Superior temporal gyrus (tissue), 1 donor: ENCODE measurements around the gene SNX17.

Source experiments
- DNase-seq: peaks from one replicate; pipeline ENCODE4 v3.0.0-alpha.2; 2016; ENCODE audit errors: extremely low spot score

SNX17 gene

DNA sequence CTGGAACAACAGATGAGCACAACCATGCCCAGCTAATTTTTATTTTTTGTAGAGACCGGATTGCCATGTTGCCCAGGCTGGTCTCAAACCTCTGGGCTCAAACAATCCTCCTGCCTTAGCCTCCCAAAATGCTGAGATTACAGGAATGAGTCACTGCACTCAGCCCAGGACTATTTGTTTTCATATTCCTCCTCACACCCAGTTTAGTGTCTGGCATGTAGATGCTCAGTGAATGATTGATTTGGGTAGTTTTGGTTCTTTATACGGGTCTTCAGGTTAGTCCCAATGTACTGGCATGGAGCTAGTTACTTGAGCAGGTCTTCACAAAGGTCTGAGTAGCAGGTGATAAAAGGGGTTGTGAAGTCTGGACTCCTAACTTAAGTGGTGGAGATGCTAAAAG, 6.5 kb upstream of the SNX17 start:
- no peak for DNase-seq

DNA sequence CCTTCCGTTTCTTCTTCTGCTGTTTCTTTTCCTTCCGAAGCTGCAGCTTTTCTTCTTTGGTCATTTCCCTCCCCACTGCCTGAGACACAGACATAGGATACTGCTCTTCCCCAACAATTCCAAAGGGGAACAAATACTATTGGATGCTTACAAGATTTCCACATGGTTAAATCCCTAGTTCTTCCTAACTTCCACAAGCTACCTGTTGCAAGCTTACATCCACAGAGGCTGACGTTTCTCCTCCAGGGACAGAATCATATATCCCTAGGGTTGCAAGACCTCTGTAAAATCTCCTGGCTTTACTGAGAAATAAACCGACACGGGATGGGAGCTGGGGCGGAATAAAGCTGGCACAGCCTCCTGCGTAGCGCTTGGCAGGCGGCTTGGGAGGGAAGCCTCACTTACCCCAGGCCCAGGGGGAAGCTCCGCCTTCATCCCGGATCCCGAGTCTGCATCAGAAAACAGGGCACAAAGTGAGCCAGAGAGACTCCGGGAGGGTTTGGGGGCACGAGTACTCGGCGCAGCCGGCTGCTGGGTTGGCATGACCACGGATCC, 868 bp upstream of the SNX17 start:
- DNase-seq, result peak; percentile 18

DNA sequence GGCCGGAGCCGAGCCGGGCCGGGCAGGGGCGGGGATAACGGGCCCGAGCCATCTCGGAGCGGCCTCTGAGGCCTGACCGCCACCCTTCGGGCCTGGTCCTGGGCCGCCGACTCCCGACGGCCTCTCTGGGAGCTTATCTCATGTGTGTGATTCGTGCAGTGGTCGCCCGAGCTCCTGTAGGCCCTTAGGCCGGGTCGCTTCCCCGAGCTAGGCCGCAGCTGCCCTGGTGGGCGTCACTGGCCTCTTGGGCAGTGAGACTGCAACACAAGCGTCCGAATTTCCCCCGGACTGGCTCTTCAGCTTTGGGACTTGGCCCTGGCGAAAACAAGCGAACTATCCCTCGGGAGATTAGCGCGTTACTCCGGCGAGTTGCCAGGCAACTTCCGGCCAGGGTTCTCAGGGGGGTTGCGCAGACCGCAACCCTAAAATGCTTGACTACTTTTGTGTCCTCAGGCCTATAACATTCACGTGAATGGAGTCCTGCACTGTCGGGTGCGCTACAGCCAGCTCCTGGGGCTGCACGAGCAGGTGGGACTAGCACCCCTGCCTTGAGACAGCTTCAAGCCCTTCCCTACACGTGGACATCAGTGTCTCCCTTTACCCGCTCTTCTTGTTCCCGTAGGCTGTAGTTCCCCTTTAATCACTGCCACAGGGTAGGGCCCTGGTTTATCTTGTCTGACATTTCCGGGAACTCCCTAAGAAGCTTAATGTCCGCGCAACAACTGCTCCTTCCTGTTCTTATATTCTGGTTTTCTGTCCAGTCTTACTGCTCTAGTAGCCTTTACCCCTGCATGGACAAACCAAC, 602 bp downstream of the SNX17 start:
- DNase-seq, result peak; percentile 11

DNA sequence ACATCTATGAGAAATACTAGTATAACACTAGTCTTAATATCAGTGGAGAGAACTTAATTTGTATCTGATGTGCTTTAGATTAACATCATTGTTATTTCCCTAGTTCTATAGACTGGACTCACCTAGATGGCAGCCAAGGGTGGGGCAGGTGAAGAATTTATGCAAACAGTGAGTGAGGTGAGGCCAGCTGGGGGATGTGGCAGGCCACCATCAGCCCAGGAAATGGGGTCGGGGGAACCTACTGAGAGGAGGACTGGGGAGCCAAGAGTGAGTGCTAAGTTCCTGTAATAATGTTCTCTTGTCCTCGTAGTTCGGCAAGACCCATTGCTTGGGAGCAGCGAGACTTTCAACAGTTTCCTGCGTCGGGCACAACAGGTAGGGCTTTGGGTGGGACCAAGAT, 2.5 kb downstream of the SNX17 start:
- no peak for DNase-seq

DNA sequence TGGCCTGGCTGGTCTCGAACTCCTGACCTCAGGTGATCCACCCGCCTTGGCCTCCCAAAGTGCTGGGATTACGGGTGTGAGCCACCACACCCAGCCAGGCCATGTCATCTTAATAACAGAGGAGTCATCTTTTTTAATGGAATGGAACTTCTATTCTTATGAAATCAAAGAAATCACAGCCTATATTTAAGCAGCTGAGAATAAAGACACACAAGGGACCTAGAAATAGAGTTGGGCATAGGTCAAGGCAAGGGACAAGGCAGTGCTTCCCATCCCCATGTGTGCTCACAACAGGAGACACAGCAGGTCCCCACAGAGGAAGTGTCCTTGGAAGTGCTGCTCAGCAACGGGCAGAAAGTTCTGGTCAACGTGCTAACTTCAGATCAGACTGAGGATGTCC, 3.2 kb downstream of the SNX17 start:
- DNase-seq, result no peak

DNA sequence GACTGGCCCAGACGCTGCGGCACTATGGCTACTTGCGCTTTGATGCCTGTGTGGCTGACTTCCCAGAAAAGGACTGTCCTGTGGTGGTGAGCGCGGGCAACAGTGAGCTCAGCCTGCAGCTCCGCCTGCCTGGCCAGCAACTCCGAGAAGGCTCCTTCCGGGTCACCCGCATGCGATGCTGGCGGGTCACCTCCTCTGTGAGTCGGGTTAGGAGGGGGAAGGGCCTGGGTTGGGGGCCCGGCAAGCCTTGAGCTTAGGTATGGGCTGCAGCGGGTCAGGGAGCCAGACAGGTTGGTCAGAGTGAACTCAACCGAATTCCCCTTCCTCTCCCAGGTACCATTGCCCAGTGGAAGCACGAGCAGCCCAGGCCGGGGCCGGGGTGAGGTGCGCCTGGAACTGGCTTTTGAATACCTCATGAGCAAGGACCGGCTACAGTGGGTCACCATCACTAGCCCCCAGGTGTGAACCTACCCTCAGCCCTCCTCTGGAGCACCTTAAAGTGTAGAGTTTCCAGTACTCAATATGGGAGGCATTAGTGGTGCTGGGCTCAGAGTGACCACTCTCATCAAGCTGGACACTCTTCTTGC, 5.2 kb downstream of the SNX17 start:
- DNase-seq, result no peak

DNA sequence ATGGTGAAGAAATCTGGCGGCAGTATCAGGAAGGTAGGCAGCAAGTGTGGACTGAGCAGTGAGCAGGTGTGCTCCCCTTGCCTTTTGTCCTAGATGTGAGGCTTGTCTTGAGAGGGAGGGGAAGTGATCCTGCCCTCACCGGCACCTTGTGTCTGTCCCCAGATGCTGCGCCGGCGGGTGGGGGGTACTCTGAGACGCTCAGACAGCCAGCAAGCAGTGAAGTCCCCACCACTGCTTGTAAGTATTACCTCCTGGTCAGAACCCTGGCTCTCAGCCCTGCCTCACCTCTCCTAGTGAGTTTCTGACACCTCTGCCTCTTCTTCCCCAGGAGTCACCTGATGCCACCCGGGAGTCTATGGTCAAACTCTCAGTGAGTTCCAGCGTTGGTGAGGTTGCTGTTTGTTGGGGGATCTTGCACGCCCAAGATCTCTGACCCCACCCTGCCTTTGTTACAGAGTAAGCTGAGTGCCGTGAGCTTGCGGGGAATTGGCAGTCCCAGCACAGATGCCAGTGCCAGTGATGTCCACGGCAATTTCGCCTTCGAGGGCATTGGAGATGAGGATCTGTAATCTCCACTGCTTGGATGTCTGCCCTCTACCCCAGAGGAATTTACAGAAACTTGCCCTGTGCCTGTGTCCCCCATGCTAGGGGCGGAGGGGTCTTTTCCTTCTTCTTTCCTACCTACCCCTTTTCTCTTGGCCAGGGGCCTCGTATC, 5.9 kb downstream of the SNX17 start:
- DNase-seq, result no peak

DNA sequence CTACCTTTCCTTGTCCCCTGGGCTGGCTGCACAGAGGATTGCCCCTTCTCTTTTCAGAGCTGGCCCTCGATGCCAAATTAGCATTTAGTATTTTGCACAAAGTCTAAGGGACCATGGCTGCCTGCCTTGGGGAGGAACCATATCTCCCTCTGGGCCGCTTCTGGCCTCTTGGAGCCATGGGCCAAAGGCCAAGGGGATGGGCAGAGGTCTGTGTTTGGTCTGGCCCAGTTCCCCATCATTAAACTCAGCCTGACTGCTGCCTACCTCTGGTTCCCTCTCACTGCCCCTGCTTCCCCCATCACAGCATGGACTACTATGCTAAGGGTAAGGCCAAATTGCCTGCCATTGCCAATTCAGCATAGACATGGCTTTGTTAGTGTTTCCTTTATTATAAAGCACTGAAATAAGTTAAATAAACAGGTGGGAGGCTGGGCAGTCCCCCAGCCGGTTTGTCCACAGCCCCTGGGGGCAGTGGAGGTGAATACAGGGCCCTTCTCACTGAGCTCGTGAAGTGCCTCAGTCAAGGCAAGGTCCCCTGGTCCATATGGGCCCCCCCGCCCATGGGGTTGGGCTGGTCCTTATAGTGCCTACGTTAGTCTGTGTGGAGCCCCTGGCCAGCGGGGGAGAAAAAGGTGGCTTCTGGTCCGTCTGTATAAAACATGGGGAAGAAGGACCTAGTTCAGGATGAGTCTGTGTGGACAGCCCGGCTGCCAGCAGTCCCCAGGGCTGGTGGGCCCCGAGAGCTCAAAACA, 6.6 kb downstream of the SNX17 start:
- DNase-seq, result no peak

DNA sequence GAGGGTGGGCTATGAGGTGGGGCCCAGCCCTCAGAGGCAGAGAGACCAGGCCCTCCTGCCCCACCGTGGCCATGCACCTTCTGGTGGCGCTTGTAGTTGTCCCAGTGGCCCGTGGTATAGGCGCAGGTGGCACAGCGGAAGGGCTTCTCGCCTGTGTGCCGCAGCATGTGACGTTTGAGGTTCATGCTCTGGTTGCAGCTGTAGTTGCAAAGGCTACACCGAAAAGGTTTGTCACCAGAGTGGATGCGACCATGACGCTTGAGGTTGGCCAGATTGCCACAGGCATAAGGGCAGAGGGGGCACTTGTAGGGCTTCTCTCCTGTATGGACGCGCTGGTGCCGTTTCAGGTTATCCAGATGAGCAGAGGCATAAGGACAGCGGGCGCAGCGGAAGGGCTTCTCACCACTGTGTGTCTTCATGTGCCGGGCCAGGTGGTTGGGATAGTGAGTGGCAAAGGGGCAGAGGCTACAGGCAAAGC, 7.2 kb downstream of the SNX17 start:
- no peak for DNase-seq

DNA sequence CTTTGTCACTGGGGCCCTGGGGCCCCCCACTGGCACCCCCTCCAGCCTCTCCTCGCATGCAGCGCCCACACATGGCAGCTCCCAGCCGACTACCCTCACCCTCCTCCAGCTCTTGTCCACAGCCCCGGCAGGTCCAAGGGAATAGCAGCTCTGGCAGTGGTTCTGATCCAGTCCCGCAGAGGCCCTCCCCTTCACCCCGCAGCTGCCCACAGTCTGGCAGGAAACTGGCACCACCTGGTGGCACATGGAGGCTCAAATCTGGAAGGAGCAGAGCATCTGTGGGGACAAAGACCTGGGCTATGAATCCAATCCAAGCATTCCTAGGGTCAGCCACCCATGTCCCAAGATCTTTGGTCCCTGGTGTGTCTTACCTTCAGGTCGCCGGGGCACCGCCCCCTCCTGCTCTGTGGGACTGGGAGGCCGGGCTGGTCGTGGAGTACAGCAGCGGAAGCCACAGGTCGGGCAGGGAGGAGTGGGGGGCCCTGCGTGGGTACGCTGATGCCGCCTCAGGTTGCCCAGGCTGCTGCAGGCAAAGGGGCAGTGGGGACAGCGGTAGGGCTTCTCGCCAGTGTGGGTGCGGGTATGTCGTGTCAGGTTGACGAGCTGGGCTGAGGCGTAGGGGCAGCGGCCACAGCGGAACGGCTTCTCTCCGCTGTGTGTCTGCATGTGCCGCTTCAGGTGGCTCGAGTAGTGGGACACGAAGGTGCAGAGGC, 7.8 kb downstream of the SNX17 start:
- DNase-seq, result no peak

DNA sequence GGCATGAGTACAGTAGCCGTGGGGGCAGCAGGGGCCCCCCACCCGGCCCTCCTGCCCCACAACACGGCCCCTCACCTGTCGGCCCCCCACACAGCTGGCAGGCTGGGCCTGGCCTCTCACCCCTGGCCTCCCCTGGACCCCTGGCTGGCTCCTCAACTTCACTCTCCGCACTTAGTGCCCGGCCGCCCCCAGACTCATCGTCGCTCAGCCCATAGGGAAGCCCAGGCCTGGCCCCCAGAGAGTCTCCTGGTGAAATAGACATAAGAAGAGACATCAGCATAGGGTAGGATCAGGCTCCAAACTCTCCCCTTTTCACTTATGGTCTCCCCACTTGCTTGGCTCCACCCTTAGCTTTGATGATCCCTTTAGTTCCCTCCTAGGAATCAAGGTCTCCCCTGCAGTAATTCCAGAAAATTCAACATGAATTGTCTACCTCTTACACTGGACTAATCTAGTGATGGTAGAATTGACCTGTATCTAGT, 8.4 kb downstream of the SNX17 start:
- DNase-seq, result no peak

DNA sequence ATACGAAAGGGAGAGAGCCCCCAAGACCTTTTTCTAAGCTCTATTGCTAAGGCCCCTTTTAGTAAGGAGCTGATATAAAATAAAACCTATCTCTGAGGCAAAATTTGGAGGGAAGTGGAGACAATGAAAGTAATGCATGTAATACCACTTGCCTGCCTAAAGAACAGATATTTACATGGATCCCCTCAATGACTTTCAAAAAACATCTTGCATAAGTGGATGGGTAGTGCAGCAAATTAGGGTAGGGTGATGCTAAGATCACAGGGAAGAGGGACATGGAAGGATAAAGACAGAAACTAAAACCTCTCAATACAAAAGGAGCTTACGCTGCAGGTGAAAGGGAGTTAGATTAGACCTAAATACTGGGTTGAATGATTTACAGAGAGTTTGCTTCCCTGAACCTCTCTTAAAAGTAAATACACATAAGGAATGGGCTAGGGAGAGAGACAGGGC, 9.0 kb downstream of the SNX17 start:
- DNase-seq, result peak; percentile 11

DNA sequence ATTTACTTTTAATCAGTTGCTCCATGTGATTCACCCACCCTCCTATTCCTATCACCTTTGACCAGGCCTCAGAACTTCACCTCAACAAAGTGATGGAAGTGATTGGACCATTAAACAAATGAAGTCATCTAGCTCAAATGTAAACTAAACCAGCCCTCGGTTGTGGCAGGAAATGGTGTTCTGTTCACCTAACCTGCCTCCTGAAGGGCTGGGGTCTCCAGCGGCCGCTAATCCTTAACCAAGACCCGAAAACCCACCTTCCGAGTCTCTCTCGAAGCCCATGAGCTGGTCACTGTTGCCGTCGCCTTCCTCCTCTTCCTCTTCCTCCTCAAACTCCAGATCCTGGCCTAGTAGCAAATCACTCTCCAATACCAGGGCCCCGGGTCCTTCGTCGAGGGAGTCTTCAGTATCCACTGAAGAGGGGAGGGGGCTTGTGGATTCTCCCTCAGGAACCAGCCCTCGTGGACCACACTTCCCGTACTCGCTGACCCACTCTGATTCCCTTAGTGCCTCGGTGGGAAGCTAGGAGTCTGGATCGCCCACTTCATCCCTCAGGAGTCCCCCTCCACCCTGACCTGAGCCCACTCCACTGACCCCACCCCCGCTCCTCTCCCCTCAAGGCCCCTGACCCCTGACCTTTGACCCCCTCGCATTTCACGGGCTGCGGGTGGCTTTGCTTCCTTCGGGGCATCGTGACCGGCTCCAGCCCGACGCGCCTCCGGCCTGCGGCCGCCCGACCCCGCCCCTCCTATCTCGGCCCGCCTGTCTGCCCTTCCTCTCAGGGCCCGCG, 9.6 kb downstream of the SNX17 start:
- peak; percentile 42 for DNase-seq

DNA sequence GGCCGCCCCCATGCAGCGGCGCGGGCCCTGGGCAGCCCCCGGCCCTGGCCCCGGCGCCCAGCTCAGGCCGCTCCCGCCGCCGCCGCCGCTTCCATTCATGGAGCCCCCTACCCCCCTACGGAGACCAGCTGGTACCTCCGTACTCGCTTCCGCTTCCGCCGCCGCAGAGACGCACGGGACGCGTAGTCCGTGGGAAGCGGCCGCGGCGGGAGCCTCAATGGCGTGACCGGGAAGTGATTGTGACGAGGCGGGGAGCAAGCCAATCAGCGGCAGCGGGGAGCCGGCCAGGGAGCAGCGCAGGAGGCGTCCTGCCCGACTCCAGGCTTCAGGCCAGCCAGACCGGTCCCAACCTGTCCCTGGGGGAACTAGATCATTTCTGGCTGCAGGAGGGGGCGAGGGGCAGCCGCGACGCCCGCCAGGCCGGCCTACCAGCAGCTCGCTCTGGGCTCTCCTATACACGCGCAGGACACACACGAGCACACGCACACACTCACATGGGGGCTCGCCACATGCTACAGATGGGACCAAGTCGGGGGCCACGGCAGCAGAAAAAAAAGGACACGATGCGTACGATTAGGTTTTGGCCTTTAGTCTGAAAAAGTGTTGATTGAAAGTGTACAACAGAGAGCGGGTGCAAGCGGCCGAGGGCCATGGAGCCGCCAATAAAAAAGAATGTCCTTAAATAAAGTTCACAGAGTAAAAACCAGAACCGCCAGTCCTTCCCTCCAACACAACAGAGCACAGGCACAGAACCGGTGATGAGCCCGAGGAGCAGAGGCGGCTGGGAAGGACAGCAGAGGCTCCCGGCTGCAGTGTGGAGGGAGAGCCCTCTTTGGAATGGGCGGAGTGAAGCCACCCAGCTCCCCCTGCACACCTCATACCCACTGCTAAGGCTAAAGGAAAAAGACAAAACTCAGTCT, 10.5 kb downstream of the SNX17 start, which contains the start of gene ZNF513:
TSS of gene ZNF513 (minus strand) at position 109 of the 920 bp plus-strand sequence. CDS start 208 bp downstream, outside the sequence.
- peak; percentile 98 for DNase-seq

DNA sequence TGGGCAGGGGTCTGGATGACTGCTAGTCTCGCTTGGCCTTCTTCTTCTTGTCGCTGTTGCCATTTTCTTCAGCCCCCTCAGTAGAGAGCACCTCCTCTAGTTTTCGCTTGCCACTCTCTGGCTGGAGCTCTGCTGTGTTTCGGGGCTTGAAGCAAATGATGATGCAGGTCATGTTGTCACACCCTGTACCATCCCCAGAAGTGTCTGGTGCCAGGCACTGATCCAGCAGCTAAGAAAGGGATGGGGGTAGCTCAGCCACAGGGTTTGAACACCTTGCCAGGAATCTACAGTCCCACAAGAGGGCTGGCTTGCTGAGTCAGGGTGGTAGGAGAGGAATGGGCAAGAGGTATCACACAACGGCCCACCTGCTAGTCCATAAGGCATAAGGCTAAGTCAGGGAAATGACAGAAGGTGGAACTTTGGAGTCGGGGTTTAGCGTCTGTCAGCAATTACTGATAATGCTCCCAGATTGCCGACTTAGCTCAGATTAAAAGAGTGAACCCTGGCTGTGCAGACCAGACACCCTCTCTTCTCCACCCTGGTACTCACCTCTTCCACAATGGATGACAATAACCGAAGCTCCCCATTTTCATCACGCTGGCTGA, 11.3 kb downstream of the SNX17 start:
- DNase-seq, result no peak

DNA sequence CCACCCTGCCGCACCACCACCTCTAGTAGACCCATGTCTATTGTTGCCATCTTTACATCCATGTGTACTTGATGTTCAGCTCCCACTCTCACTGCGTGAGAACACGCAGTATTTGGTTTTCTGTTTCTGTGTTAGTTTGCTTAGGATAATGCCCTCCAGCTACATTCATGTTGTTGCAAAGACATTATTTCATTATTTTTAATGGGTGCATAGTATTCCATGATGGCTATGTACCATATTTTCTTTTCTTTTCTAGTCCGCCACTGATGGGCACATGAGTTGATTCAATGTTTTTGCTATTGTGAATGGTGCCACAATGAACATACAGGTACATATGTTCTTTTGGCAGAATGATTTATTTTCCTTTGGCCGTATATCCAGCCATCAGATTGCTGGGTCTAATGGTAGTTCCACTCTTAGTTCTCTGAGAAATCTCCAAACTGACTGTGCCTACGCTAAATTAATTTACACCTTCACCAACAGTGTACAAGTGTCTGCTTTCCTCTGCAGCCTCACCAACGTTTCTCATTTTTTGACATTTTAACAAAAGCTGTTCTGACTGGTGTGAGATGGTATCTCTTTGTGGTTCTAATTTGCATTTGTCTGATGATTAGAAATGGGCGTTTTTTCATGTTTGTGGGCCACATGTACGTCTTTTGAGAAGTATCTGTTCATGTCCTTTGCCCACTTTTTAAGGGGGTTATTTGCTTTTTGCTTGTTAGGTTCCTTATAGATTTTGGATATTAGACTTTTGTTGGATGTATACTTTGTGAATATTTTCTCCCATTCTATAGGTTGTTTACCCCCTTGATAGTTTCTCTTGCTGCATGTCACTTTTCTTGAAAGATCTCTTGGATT, 20.6 kb downstream of the SNX17 start:
- no peak for DNase-seq

DNA sequence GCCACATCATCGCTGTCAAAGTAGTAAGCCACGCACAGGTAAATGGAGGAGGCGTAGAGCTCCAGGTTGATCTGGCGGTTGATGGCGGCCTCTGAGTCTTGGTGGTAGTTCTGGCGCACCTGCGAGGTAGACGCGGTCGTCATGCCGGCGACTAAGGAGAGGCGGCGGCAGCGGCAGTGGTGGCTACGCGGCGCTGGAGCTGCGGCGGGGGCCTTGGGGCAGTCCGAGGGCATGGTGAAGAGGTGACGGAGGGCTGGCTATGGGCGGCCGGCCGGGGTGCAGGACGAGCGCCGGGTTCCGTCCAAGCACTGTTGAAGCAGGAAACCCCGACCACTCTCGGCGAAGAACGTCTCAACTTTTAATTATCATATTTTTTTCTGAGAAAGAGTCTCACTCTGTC, 22.8 kb downstream of the SNX17 start:
- DNase-seq, result no peak
